Mucosa of stomach (tissue), 1 donor: ENCODE measurements around the gene HLA-F.

Experiments
- H3K27me3 ChIP-seq: one replicate; pipeline ENCODE4 v1.7.0; 2013; ENCODE audit warnings: mild to moderate bottlenecking, low read length; ENCODE audit not compliant: control insufficient read depth, insufficient read depth
- H3K36me3 ChIP-seq: one replicate; pipeline ENCODE4 v1.7.0; 2013; ENCODE audit warnings: low read length; ENCODE audit not compliant: control insufficient read depth, insufficient read depth
- H3K4me1 ChIP-seq: one replicate; pipeline ENCODE4 v1.7.0; 2013; ENCODE audit warnings: mild to moderate bottlenecking, low read length; ENCODE audit not compliant: control insufficient read depth, insufficient read depth
- H3K4me3 ChIP-seq: one replicate; pipeline ENCODE4 v1.7.0; 2013; ENCODE audit warnings: low read length
- H3K9ac ChIP-seq: one replicate; pipeline ENCODE4 v1.7.0; 2013; ENCODE audit warnings: mild to moderate bottlenecking, low read length, moderate library complexity
- H3K9me3 ChIP-seq: one replicate; pipeline ENCODE4 v1.7.0; 2013; ENCODE audit warnings: mild to moderate bottlenecking, low read length, moderate library complexity; ENCODE audit not compliant: control insufficient read depth
- donor health status: Pancreatic carcinoma.

HLA-F gene

GRCh38 chr6:29723262-29723665 lies at the start of gene HLA-F:
Gene HLA-F, plus strand, starts transcription at chr6:29723434. Its CDS starts 30 bp downstream, at chr6:29723464.
- H3K4me1 ChIP-seq = peaks cover 19% of the 10 kb centered on the region
- no peaks in the 10 kb centered on the region for H3K9me3 ChIP-seq
- H3K27me3 ChIP-seq = no peaks in the 10 kb centered on the region
- H3K36me3 ChIP-seq = peaks cover 13% of the 10 kb centered on the region
- H3K4me3 ChIP-seq = peak within 1 kb of the TSS; percentile 82
- H3K9ac ChIP-seq = peak within 1 kb of the TSS; percentile 97

GRCh38 chr6:29674008-29674407 lies 49.2 kb upstream of the HLA-F start:
- no peaks in the 10 kb centered on the region for H3K9me3 ChIP-seq
- H3K9ac ChIP-seq = no peak overlapping the region
- peaks cover 8% of the 10 kb centered on the region for H3K27me3 ChIP-seq
- H3K4me1 ChIP-seq = no peaks in the 10 kb centered on the region
- H3K36me3 ChIP-seq = no peaks in the 10 kb centered on the region
- no peak overlapping the region for H3K4me3 ChIP-seq

- Histone ChIP-seq H3K9me3 (no peaks in the 10 kb centered on the region), H3K36me3 (no peaks in the 10 kb centered on the region), H3K4me1 (no peaks in the 10 kb centered on the region), H3K27me3 (peaks cover 13% of the 10 kb centered on the region), H3K9ac (no peak overlapping the region), H3K4me3 (no peak overlapping the region)
Observed at GRCh38 chr6:29675561-29675960, 47.7 kb upstream of the HLA-F start.

GRCh38 chr6:29676981-29677601 lies 46.1 kb upstream of the HLA-F start:
- H3K36me3 ChIP-seq = no peaks in the 10 kb centered on the region
- no peaks in the 10 kb centered on the region for H3K4me1 ChIP-seq
- peaks cover 16% of the 10 kb centered on the region for H3K27me3 ChIP-seq
- no peak overlapping the region for H3K9ac ChIP-seq
- no peak overlapping the region for H3K4me3 ChIP-seq
- H3K9me3 ChIP-seq = no peaks in the 10 kb centered on the region

- Histone ChIP-seq H3K36me3 (no peaks in the 10 kb centered on the region), H3K4me3 (no peak overlapping the region), H3K4me1 (no peaks in the 10 kb centered on the region), H3K9ac (no peak overlapping the region), H3K27me3 (peaks cover 8% of the 10 kb centered on the region), H3K9me3 (no peaks in the 10 kb centered on the region)
Observed at GRCh38 chr6:29678114-29678513, 45.1 kb upstream of the HLA-F start.

GRCh38 chr6:29679962-29680361 lies 43.3 kb upstream of the HLA-F start:
- no peaks in the 10 kb centered on the region for H3K36me3 ChIP-seq
- no peaks in the 10 kb centered on the region for H3K4me1 ChIP-seq
- H3K4me3 ChIP-seq = no peak overlapping the region
- H3K27me3 ChIP-seq = peaks cover 12% of the 10 kb centered on the region
- H3K9me3 ChIP-seq = no peaks in the 10 kb centered on the region
- H3K9ac ChIP-seq = no peak overlapping the region

GRCh38 chr6:29680416-29680815 lies 42.8 kb upstream of the HLA-F start:
- no peaks in the 10 kb centered on the region for H3K9me3 ChIP-seq
- H3K27me3 ChIP-seq = peaks cover 12% of the 10 kb centered on the region
- H3K36me3 ChIP-seq = no peaks in the 10 kb centered on the region
- no peak overlapping the region for H3K4me3 ChIP-seq
- H3K4me1 ChIP-seq = no peaks in the 10 kb centered on the region
- no peak overlapping the region for H3K9ac ChIP-seq

GRCh38 chr6:29680904-29681303 lies 42.3 kb upstream of the HLA-F start, which contains the start of gene ZFP57:
Gene ZFP57, minus strand, starts transcription at chr6:29681152. Its CDS starts 4,149 bp downstream, at chr6:29677003.
- no peak within 1 kb of the TSS for H3K9ac ChIP-seq
- H3K36me3 ChIP-seq = no peaks in the 10 kb centered on the region
- no peaks in the 10 kb centered on the region for H3K4me1 ChIP-seq
- H3K9me3 ChIP-seq = no peaks in the 10 kb centered on the region
- H3K27me3 ChIP-seq = peaks cover 12% of the 10 kb centered on the region
- no peak within 1 kb of the TSS for H3K4me3 ChIP-seq

GRCh38 chr6:29681811-29682210 lies 41.4 kb upstream of the HLA-F start:
- H3K9me3 ChIP-seq = no peaks in the 10 kb centered on the region
- no peaks in the 10 kb centered on the region for H3K36me3 ChIP-seq
- no peak overlapping the region for H3K9ac ChIP-seq
- no peaks in the 10 kb centered on the region for H3K4me1 ChIP-seq
- H3K27me3 ChIP-seq = peaks cover 12% of the 10 kb centered on the region
- H3K4me3 ChIP-seq = no peak overlapping the region

- no peaks in the 10 kb centered on the region for H3K36me3 ChIP-seq
- H3K4me1 ChIP-seq = no peaks in the 10 kb centered on the region
- peaks cover 6% of the 10 kb centered on the region for H3K27me3 ChIP-seq
- no peak overlapping the region for H3K4me3 ChIP-seq
- H3K9me3 ChIP-seq = no peaks in the 10 kb centered on the region
- H3K9ac ChIP-seq = no peak overlapping the region
Observed at GRCh38 chr6:29685718-29686326, 37.4 kb upstream of the HLA-F start.

- no peak overlapping the region for H3K4me3 ChIP-seq
- H3K36me3 ChIP-seq = no peaks in the 10 kb centered on the region
- peaks cover 4% of the 10 kb centered on the region for H3K27me3 ChIP-seq
Observed at GRCh38 chr6:29694637-29695036, 28.6 kb upstream of the HLA-F start.

GRCh38 chr6:29696147-29697125 lies 26.8 kb upstream of the HLA-F start:
- H3K9ac ChIP-seq = no peak overlapping the region
- H3K27me3 ChIP-seq = peaks cover 4% of the 10 kb centered on the region
- no peaks in the 10 kb centered on the region for H3K36me3 ChIP-seq
- H3K9me3 ChIP-seq = no peaks in the 10 kb centered on the region
- H3K4me1 ChIP-seq = no peaks in the 10 kb centered on the region
- no peak overlapping the region for H3K4me3 ChIP-seq

More at GRCh38 chr6:29694637-29695036, 28.6 kb upstream of the HLA-F start:
- H3K9ac ChIP-seq = no peak overlapping the region
- no peaks in the 10 kb centered on the region for H3K9me3 ChIP-seq
- no peaks in the 10 kb centered on the region for H3K4me1 ChIP-seq
